Ovary (tissue), 9 donors: ENCODE data around the gene RECQL5. TPM values are rescaled to one million over a fixed set of nuclear protein-coding genes. Genes with fewer than 3 reads are reported as not detected.

Source experiments
- DNase-seq, 5 donors: peaks; one replicate each; pipeline ENCODE4 v3.0.0-alpha.2; 2019 to 2020
- H3K27ac ChIP-seq, 2 donors: fragments of 200-600 bp; one replicate each; pipeline versions ENCODE4 v1.5.1 to v1.8.0; 2019 to 2022
- H3K27me3 ChIP-seq: fragments of 200-600 bp; one replicate; pipeline ENCODE4 v1.8.0; 2022
- H3K36me3 ChIP-seq: fragments of 200-600 bp; sonication (generic); one replicate; pipeline ENCODE4 v1.5.1; 2019
- H3K4me1 ChIP-seq: one replicate; pipeline ENCODE4 v1.8.1; 2013; ENCODE audit warnings: mild to moderate bottlenecking, moderate library complexity; ENCODE audit not compliant: insufficient read depth
- H3K4me3 ChIP-seq: fragments of 200-600 bp; sonication (generic); one replicate; pipeline ENCODE4 v1.5.1; 2017
- H3K9me3 ChIP-seq, 2 donors: fragments of 200-600 bp in 1 of 2; sonication (generic) in 1 of 2; one replicate each; pipeline versions ENCODE4 v1.5.1 to v1.8.1; 2013 to 2019; ENCODE audit warnings: mild to moderate bottlenecking in 1 of 2, moderate library complexity in 1 of 2
- EP300 ChIP-seq: sonication (generic); formaldehyde crosslinking; IDR thresholded peaks from one replicate; pipeline ENCODE4 v1.6.1; 2017; ENCODE audit warnings: antibody characterized with exemption
- POLR2A ChIP-seq: fragments of 450-650 bp; IDR thresholded peaks from one replicate; pipeline ENCODE4 v1.6.1; 2017; ENCODE audit warnings: antibody characterized with exemption, mild to moderate bottlenecking, moderate library complexity
- WGBS, 3 donors: extraction: QIAGEN DNeasy Blood & Tissue Kit in 1 of 3; methylation state at CpG; one replicate each; pipeline versions ENCODE4 v1.1.5 to v1.1.7; 2013 to 2017; 5-methylcytosine and 5-hydroxymethylcytosine counted together
- intact Hi-C, 4 donors: fragments of 100-400 bp; cut with DNase I; formaldehyde crosslinking; loops; one replicate each; pipeline versions ENCODE4 v1.11.0 to v1.15.1; 2022 to 2023
- polyA plus RNA-seq, 2 donors: library from polyadenylated mRNA; stranded (reverse); fragments of 200-250 nt in 1 of 2; fragments of 350-450 nt in 1 of 2; fragmentation: Illumina TruSeq in 1 of 2; extraction: RNeasy Lipid Tissue Mini Kit (QIAGEN cat#74804) in 1 of 2; gene quantifications; one replicate each; pipeline ENCODE4 v1.2.3, GENCODE V29; 2013 to 2014
- total RNA-seq, 7 donors: library from RNA; depleted of rRNA in 2 of 7; stranded (reverse); fragments of >200 nt in 2 of 7; fragmentation: NEBNext Ultra II Directional in 3 of 7; extraction: Animal tissue kit (Norgen Biotek cat#: 25700) in 3 of 7; gene quantifications; one replicate each; pipeline versions ENCODE4 v1.1.0 to v1.2.4, GENCODE V29; 2016 to 2023
- TF ChIP-seq, protein P1 (sequence below), 3 donors: fragments of 450-650 bp in 2 of 3; fragments of 200-600 bp in 1 of 3; IDR thresholded peaks; one replicate each; pipeline versions ENCODE4 v1.5.1 to v1.8.0; 2016 to 2022; ENCODE audit warnings: antibody characterized with exemption in 3 of 3, mild to moderate bottlenecking in 1 of 3
- donor health status: DM: no; HTN: no; CAD: no; lungs with moderate emphysema.
- donor health status: DM: no; HTN: no; CAD: no.
- donor health status: Bipolar disorder and iron deficiency.
- donor health status: DM: yes; HTN: yes; CAD: no.
- donor health status: DM: no; HTN: no; CAD: no.
- donor health status: DM: yes; HTN: yes; CAD: no.

The RECQL5 gene
- total and polyA plus RNA-seq, 9 donors, result 13.8 to 32.8 (median 23.9) TPM

DNA sequence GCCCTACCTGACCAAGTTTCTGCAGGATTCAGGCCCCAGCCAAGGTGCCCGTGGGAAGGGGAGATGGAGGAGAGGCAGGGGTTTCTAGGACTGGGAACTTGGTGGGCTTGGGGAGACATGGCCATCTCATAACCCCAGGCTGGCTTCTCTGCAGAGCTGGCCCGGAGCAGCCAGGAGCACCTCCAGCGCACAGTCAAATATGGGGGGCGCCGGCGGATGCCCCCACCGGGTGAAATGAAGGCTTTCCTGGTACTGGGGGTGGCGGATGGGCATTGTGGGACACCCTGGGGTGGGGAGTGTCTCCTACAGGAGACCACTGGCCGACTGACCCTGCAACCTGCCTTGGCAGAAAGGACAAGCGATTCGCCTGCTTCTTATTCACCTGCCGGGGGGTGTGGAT lies 42.9 kb downstream of the RECQL5 start:
- Histone ChIP-seq H3K36me3 (no peaks in the 10 kb centered on the region), H3K27ac (no peak overlapping the region), H3K9me3 (no peaks in the 10 kb centered on the region), H3K27me3 (no peaks in the 10 kb centered on the region), H3K4me1 (peaks cover 4% of the 10 kb centered on the region), H3K4me3 (no peak overlapping the region)
- no peak for TF ChIP-seq EP300
- no peak for TF ChIP-seq POLR2A
- TF ChIP-seq, protein P1, sequence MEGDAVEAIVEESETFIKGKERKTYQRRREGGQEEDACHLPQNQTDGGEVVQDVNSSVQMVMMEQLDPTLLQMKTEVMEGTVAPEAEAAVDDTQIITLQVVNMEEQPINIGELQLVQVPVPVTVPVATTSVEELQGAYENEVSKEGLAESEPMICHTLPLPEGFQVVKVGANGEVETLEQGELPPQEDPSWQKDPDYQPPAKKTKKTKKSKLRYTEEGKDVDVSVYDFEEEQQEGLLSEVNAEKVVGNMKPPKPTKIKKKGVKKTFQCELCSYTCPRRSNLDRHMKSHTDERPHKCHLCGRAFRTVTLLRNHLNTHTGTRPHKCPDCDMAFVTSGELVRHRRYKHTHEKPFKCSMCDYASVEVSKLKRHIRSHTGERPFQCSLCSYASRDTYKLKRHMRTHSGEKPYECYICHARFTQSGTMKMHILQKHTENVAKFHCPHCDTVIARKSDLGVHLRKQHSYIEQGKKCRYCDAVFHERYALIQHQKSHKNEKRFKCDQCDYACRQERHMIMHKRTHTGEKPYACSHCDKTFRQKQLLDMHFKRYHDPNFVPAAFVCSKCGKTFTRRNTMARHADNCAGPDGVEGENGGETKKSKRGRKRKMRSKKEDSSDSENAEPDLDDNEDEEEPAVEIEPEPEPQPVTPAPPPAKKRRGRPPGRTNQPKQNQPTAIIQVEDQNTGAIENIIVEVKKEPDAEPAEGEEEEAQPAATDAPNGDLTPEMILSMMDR (IDR thresholded peaks at IDR 0.05), result no peak
- intact Hi-C loops, result no loop called here
- DNase-seq, result no peak
- WGBS, 3 donors, result 84 to 90% (median 88%) methylated on average over 5 to 12 of the region's 12 CpGs

- no peak overlapping the region for H3K4me3 ChIP-seq
- DNase-seq, result no peak
- H3K9me3 ChIP-seq, result no peaks in the 10 kb centered on the region
- no peaks in the 10 kb centered on the region for H3K27me3 ChIP-seq
- intact Hi-C loops, result no loop called here
- no peak for TF ChIP-seq POLR2A
- no peak for TF ChIP-seq EP300
- TF ChIP-seq, protein P1 (IDR thresholded peaks at IDR 0.05), result no peak
- H3K4me1 ChIP-seq, result peaks cover 2% of the 10 kb centered on the region
- 82 to 85% (median 85%) methylated on average over 8 to 9 of the region's 9 CpGs for WGBS, 3 donors
- no peaks in the 10 kb centered on the region for H3K36me3 ChIP-seq
- no peak overlapping the region for H3K27ac ChIP-seq
These were observed 43.6 kb downstream of the RECQL5 start for GRCh38 chr17:75623386-75623785.

DNA sequence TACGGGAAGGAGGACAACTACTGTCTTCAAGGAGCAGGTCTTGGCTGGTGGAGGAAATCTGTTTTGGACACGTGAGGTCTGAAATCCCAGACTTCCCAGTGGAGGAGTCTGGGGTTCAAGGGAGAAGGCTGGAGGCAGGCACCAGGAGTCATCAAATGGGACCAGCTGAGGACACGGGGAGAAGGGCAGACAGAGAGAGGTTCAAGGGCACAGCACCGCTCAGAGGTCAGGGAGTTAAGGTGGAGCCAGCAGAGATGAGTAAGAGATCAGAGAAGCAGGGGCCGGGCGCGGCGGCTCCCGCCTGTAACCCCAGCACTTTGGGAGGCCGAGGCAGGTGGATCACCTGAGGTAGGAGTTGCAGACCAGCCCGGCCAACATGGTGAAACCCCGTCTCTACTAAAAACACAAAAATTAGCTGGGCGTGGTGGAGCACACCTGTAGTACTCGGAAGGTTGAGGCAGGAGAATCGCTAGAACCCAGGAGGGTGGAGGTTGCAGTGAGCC lies 44.1 kb downstream of the RECQL5 start:
- H3K9me3 ChIP-seq, result no peaks in the 10 kb centered on the region
- DNase-seq, result no peak
- TF ChIP-seq POLR2A (no peak), EP300 (no peak)
- TF ChIP-seq, protein P1 (IDR thresholded peaks at IDR 0.05), result no peak
- no peaks in the 10 kb centered on the region for H3K36me3 ChIP-seq
- intact Hi-C loops, result no loop called here
- H3K27ac ChIP-seq, result no peak overlapping the region
- H3K4me1 ChIP-seq, result no peaks in the 10 kb centered on the region
- WGBS, 3 donors, result 78 to 86% (median 83%) methylated on average over 15 of the region's 15 CpGs
- no peak overlapping the region for H3K4me3 ChIP-seq
- no peaks in the 10 kb centered on the region for H3K27me3 ChIP-seq

- no peaks in the 10 kb centered on the region for H3K36me3 ChIP-seq
- DNase-seq, result no peak
- no peak overlapping the region for H3K27ac ChIP-seq
- no peaks in the 10 kb centered on the region for H3K27me3 ChIP-seq
- no peaks in the 10 kb centered on the region for H3K9me3 ChIP-seq
- H3K4me3 ChIP-seq, result no peak overlapping the region
- no peaks in the 10 kb centered on the region for H3K4me1 ChIP-seq
- intact Hi-C loops, result no loop called here
- 72 to 78% (median 76%) methylated on average over 8 of the region's 8 CpGs for WGBS, 3 donors
- TF ChIP-seq, protein P1 (IDR thresholded peaks at IDR 0.05), result no peak
- TF ChIP-seq EP300, result no peak
- no peak for TF ChIP-seq POLR2A
These were observed 44.9 kb downstream of the RECQL5 start for GRCh38 chr17:75622076-75622475.
